ENCODE measurements around the gene CASK. TPM values are rescaled to one million over a fixed set of nuclear protein-coding genes. Genes with fewer than 3 reads are reported as not detected.

CASK gene
- polyA plus RNA-seq, 1 donor from 2014 or later: 58.3 TPM

GRCh38 chrX:41475191-41475590, 448.2 kb downstream of the CASK start:
- Histone ChIP-seq H3K9me2 (ENCODE audit: insufficient read depth, low read length) (no peaks in the 10 kb centered on the region), H4K20me1 (ENCODE audit: insufficient read depth) (no peaks in the 10 kb centered on the region), H3K9me3 (ENCODE audit: low read length) (no peaks in the 10 kb centered on the region), H3K27me3 (ENCODE audit: insufficient read depth, low read depth, low read length) (no peaks in the 10 kb centered on the region), H3K9ac (ENCODE audit: low read length) (no peak overlapping the region), H3K4me2 (ENCODE audit: low read length) (no peak overlapping the region), H3K36me3 (ENCODE audit: insufficient read depth, low read length) (no peaks in the 10 kb centered on the region), H2AFZ (ENCODE audit: low read depth, low read length) (no peak overlapping the region), H3K4me3 (ENCODE audit: low read length) (no peak overlapping the region), H3K79me2 (replicated peaks; ENCODE audit: insufficient read depth, low read length) (no peaks in the 10 kb centered on the region), H3F3A (ENCODE audit: insufficient read depth, low read length, poor library complexity, severe bottlenecking) (no peaks in the 10 kb centered on the region), H3K27ac (ENCODE audit: low read length) (no peak overlapping the region)
- TF ChIP-seq CTCF (IDR thresholded peaks at IDR 0.05; ENCODE audit: poor library complexity, severe bottlenecking): no peak
- TF ChIP-seq POLR2AphosphoS5 (IDR thresholded peaks at IDR 0.05): no peak
- TF ChIP-seq SMC3 (conservative IDR thresholded peaks at IDR 0.05; ENCODE audit: poor library complexity): no peak
- no peak for TF ChIP-seq MXI1 (conservative IDR thresholded peaks at IDR 0.05; ENCODE audit: poor library complexity, severe bottlenecking)
- no peak for TF ChIP-seq REST (IDR thresholded peaks at IDR 0.05; ENCODE audit: borderline replicate concordance)
- no peak for TF ChIP-seq RAD21 (conservative IDR thresholded peaks at IDR 0.05)
- no peak for TF ChIP-seq EP300 (conservative IDR thresholded peaks at IDR 0.05; ENCODE audit: poor library complexity, severe bottlenecking)
- TF ChIP-seq EZH2 (IDR thresholded peaks at IDR 0.05; ENCODE audit: borderline replicate concordance, insufficient read depth, low read length, poor library complexity, severe bottlenecking): no peak
- no peak for TF ChIP-seq TAF1 (IDR thresholded peaks at IDR 0.05; ENCODE audit: low read depth)

- H3K4me2 ChIP-seq (ENCODE audit: low read length): no peak overlapping the region
- no peak overlapping the region for H2AFZ ChIP-seq (ENCODE audit: low read depth, low read length)
- H4K20me1 ChIP-seq (ENCODE audit: insufficient read depth): no peaks in the 10 kb centered on the region
- no peak overlapping the region for H3K27ac ChIP-seq (ENCODE audit: low read length)
- H3K9me2 ChIP-seq (ENCODE audit: insufficient read depth, low read length): no peaks in the 10 kb centered on the region
- no peaks in the 10 kb centered on the region for H3K36me3 ChIP-seq (ENCODE audit: insufficient read depth, low read length)
- H3K9ac ChIP-seq (ENCODE audit: low read length): no peak overlapping the region
- no peaks in the 10 kb centered on the region for H3F3A ChIP-seq (ENCODE audit: insufficient read depth, low read length, poor library complexity, severe bottlenecking)
- no peak overlapping the region for H3K4me3 ChIP-seq (ENCODE audit: low read length)
- no peaks in the 10 kb centered on the region for H3K9me3 ChIP-seq (ENCODE audit: low read length)
- H3K27me3 ChIP-seq (ENCODE audit: insufficient read depth, low read depth, low read length): no peaks in the 10 kb centered on the region
- no peak for TF ChIP-seq POLR2AphosphoS5 (IDR thresholded peaks at IDR 0.05)
- no peak for TF ChIP-seq SMC3 (conservative IDR thresholded peaks at IDR 0.05; ENCODE audit: poor library complexity)
- TF ChIP-seq RAD21 (conservative IDR thresholded peaks at IDR 0.05): no peak
- TF ChIP-seq EP300 (conservative IDR thresholded peaks at IDR 0.05; ENCODE audit: poor library complexity, severe bottlenecking): no peak
- no peak for TF ChIP-seq MXI1 (conservative IDR thresholded peaks at IDR 0.05; ENCODE audit: poor library complexity, severe bottlenecking)
- TF ChIP-seq CTCF (IDR thresholded peaks at IDR 0.05; ENCODE audit: poor library complexity, severe bottlenecking): no peak
- no peak for TF ChIP-seq TAF1 (IDR thresholded peaks at IDR 0.05; ENCODE audit: low read depth)
- TF ChIP-seq EZH2 (IDR thresholded peaks at IDR 0.05; ENCODE audit: borderline replicate concordance, insufficient read depth, low read length, poor library complexity, severe bottlenecking): no peak
- TF ChIP-seq REST (IDR thresholded peaks at IDR 0.05; ENCODE audit: borderline replicate concordance): no peak
- H3K79me2 ChIP-seq (replicated peaks; ENCODE audit: insufficient read depth, low read length): no peaks in the 10 kb centered on the region
Observed at GRCh38 chrX:41474726-41475100, 448.6 kb downstream of the CASK start.
